MCF 10A (cell line): Measurements from ENCODE around the gene DNER. TPM values are rescaled to one million over a fixed set of nuclear protein-coding genes. Genes with fewer than 3 reads are reported as not detected.

Source experiments
- BruUV-seq: library from RNA; stranded (reverse); fragments of 400-500 nt; replicated peaks from 2 replicates; lab custom pipeline; 2021; lab: Mats Ljungman, UMichigan
- CTCF ChIA-PET: fragments of 300-600 bp; sonication (Branson Sonifier 250); formaldehyde crosslinking; extraction: SDS; loops from one replicate; lab custom pipeline; 2021; ENCODE audit warnings: antibody characterized with exemption, inconsistent platforms; lab: Yijun Ruan, JAX
- POLR2A ChIA-PET: fragments of 300-600, 350-650 bp; sonication (Branson Sonifier 250); formaldehyde crosslinking; extraction: SDS; loops from one replicate; lab custom pipeline; 2020; ENCODE audit warnings: antibody characterized with exemption, inconsistent platforms; lab: Yijun Ruan, JAX
- DNase-seq: peaks from one replicate; pipeline ENCODE4 v3.0.0-alpha.2; 2018; ENCODE audit not compliant: unreplicated experiment
- H3K27ac Mint-ChIP-seq: one replicate; pipeline ENCODE4 v1.8.0; 2022; ENCODE audit warnings: mild to moderate bottlenecking, low read depth, mixed read lengths; ENCODE audit not compliant: unreplicated experiment
- H3K27me3 Mint-ChIP-seq: one replicate; pipeline ENCODE4 v1.8.0; 2022; ENCODE audit warnings: mixed read lengths; ENCODE audit not compliant: insufficient read depth, unreplicated experiment
- H3K36me3 Mint-ChIP-seq: one replicate; pipeline ENCODE4 v1.8.0; 2022; ENCODE audit warnings: mild to moderate bottlenecking, moderate library complexity, mixed read lengths; ENCODE audit not compliant: insufficient read depth, unreplicated experiment
- H3K4me1 Mint-ChIP-seq: one replicate; pipeline ENCODE4 v1.8.0; 2022; ENCODE audit warnings: mixed read lengths; ENCODE audit not compliant: insufficient read depth, unreplicated experiment
- H3K4me3 Mint-ChIP-seq: one replicate; pipeline ENCODE4 v1.8.0; 2022; ENCODE audit warnings: mild to moderate bottlenecking, moderate library complexity, mixed read lengths; ENCODE audit not compliant: unreplicated experiment
- H3K9me3 Mint-ChIP-seq: one replicate; pipeline ENCODE4 v1.8.0; 2022; ENCODE audit warnings: mixed read lengths; ENCODE audit not compliant: unreplicated experiment
- intact Hi-C: fragments of 100-400 bp; cut with micrococcal nuclease; formaldehyde crosslinking; loops from 2 replicates; pipeline ENCODE4 v1.14.1; 2022
- total RNA-seq: library from RNA; stranded (reverse); gene quantifications from 2 replicates; pipeline ENCODE4 v1.2.3, GENCODE V29; 2022
- TF ChIP-seq, protein P1 (sequence below): fragments of 200-600 bp; IDR thresholded peaks from one replicate; pipeline ENCODE4 v1.8.0; 2022; ENCODE audit warnings: antibody characterized with exemption, mild to moderate bottlenecking; ENCODE audit not compliant: unreplicated experiment

The DNER gene
- total RNA-seq, 1 experiment from 2014 or later: 49.2 TPM

DNA sequence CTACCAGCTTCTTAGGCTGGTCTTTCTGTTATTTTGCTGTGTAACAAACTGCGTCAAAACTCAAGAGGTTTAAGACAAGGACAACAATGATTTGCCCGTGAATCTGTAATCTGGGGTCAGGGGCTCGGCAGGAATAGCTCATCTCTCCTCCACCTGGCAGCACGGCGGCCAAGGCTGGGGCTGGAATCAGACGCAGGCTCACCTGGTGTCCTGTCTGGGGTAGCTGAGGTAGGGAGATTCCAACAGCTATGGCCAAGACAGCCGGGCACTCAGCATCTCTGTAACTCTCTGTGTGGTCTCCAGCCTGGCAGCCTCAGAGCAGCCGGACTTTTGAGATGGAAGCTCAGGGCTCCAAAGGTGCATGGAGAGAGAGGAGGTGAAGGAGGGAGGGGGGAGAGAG lies 42.3 kb downstream of the DNER start:
- no TSS peak for BruUV-seq
- POLR2A ChIA-PET: interaction anchor here (1.5 kb wide), 1 partner anchor 11 kb away, joined by 4 read pairs; no protein-coding TSS in a partner anchor
- no peak for DNase-seq

GRCh38 chr2:229669841-229670240 lies 44.5 kb downstream of the DNER start:
- H3K36me3 Mint-ChIP-seq: no peaks in the 10 kb centered on the region
- DNase-seq: no peak
- BruUV-seq: no TSS peak
- intact Hi-C loops: no loop called here
- POLR2A ChIA-PET: no interaction called here
- H3K4me3 Mint-ChIP-seq: no peak overlapping the region
- peaks cover 14% of the 10 kb centered on the region for H3K4me1 Mint-ChIP-seq
- CTCF ChIA-PET: interaction anchor here (0.6 kb wide), 1 partner anchor 39 kb away, joined by 3 read pairs; no protein-coding TSS in a partner anchor
- no peak overlapping the region for H3K27ac Mint-ChIP-seq
- H3K27me3 Mint-ChIP-seq: peaks cover 23% of the 10 kb centered on the region
- TF ChIP-seq, protein P1, sequence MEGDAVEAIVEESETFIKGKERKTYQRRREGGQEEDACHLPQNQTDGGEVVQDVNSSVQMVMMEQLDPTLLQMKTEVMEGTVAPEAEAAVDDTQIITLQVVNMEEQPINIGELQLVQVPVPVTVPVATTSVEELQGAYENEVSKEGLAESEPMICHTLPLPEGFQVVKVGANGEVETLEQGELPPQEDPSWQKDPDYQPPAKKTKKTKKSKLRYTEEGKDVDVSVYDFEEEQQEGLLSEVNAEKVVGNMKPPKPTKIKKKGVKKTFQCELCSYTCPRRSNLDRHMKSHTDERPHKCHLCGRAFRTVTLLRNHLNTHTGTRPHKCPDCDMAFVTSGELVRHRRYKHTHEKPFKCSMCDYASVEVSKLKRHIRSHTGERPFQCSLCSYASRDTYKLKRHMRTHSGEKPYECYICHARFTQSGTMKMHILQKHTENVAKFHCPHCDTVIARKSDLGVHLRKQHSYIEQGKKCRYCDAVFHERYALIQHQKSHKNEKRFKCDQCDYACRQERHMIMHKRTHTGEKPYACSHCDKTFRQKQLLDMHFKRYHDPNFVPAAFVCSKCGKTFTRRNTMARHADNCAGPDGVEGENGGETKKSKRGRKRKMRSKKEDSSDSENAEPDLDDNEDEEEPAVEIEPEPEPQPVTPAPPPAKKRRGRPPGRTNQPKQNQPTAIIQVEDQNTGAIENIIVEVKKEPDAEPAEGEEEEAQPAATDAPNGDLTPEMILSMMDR: no peak
- H3K9me3 Mint-ChIP-seq: no peaks in the 10 kb centered on the region

More for the DNA sequence above, 42.3 kb downstream of the DNER start:
- H3K9me3 Mint-ChIP-seq: no peaks in the 10 kb centered on the region
- TF ChIP-seq, protein P1: no peak
- intact Hi-C loops: no loop called here
- H3K27me3 Mint-ChIP-seq: peaks cover 23% of the 10 kb centered on the region
- H3K27ac Mint-ChIP-seq: no peak overlapping the region
- no peak overlapping the region for H3K4me3 Mint-ChIP-seq
- CTCF ChIA-PET: interaction anchor here (0.7 kb wide), 1 partner anchor 990 kb away, joined by 4 read pairs; no protein-coding TSS in a partner anchor
- peaks cover 14% of the 10 kb centered on the region for H3K4me1 Mint-ChIP-seq
- H3K36me3 Mint-ChIP-seq: no peaks in the 10 kb centered on the region

DNA sequence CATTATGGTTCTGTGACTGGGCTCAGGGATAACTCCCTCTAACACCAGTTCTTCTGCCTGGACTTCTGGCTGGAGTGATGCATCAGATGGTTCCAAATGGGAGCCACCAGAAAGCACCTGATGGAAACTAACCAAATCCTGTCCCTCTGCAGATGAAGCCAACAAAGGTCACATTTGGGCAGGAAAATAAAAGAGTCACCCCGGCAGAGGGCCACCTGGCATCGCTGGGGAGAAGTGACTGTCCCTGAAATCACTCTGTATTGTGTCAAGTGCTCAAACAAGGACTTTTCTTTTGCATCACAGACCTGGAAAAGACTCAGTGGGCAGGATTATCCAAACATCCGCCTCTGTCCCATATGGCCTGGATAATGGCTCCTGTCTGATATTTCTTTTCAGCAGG lies 47.5 kb downstream of the DNER start:
- intact Hi-C loops: no loop called here
- BruUV-seq: no TSS peak
- H3K4me3 Mint-ChIP-seq: no peak overlapping the region

DNA sequence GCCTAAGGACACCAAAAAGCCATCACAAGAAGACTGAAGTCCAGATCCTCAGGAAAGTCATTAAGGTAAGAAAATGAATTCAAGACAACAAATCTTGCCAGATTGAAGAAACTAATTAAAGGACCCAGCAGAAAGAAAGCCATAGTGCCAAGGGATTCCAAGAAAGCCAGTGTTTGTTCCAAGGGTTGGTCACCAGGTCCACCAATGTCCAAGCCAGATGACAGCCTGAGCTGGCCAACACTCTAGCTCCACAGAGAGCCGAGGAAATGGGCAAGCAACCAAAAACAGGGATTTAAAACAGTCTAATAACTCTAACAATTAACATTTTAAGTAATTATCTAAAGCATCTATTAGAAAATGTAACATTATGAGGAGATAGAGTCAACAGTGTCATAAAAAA lies 49.2 kb downstream of the DNER start:
- no peak overlapping the region for H3K27ac Mint-ChIP-seq
- CTCF ChIA-PET: interaction anchor here (0.6 to 1.1 kb wide), 2 partner anchors 34 to 351 kb away, joined by 3 to 4 read pairs; no protein-coding TSS in a partner anchor
- no TSS peak for BruUV-seq
- peaks cover 15% of the 10 kb centered on the region for H3K4me1 Mint-ChIP-seq
- intact Hi-C loops: no loop called here
- TF ChIP-seq, protein P1: no peak
- DNase-seq: no peak
- H3K4me3 Mint-ChIP-seq: no peak overlapping the region
- H3K9me3 Mint-ChIP-seq: no peaks in the 10 kb centered on the region
- H3K36me3 Mint-ChIP-seq: no peaks in the 10 kb centered on the region
- POLR2A ChIA-PET: interaction anchor here (0.5 to 1.3 kb wide), 2 partner anchors 16 to 1700 kb away, joined by 3 to 5 read pairs; no protein-coding TSS in a partner anchor
- no peaks in the 10 kb centered on the region for H3K27me3 Mint-ChIP-seq

More for the DNA sequence above, 47.5 kb downstream of the DNER start:
- Mint-ChIP-seq H3K27me3 (peaks cover 11% of the 10 kb centered on the region), H3K36me3 (no peaks in the 10 kb centered on the region), H3K9me3 (no peaks in the 10 kb centered on the region), H3K4me1 (no peaks in the 10 kb centered on the region), H3K27ac (no peak overlapping the region)
- no peak for DNase-seq
- POLR2A ChIA-PET: no interaction called here
- TF ChIP-seq, protein P1: no peak
- CTCF ChIA-PET: no interaction called here
